Measurements from ENCODE around the gene ZNF526.
A peak's percentile ranks its signal among the peaks of the same experiment; 100 is the strongest.

ZNF526 gene

GRCh38 chr19:42216653-42217519, 3.2 kb upstream of the ZNF526 start:
- H3K27me3 ChIP-seq (ENCODE audit: insufficient read depth, low read length) = no peaks in the 10 kb centered on the region
- H2AFZ ChIP-seq (ENCODE audit: low read length) = no peak overlapping the region
- H3K4me2 ChIP-seq (ENCODE audit: low read length) = peak overlapping the region; percentile 88
- TF ChIP-seq CTCF (IDR thresholded peaks at IDR 0.05; ENCODE audit: low read length) (no peak), EZH2 (IDR thresholded peaks at IDR 0.05; ENCODE audit: borderline replicate concordance, low read length) (no peak)
- H3K9me3 ChIP-seq (ENCODE audit: low read length) = no peaks in the 10 kb centered on the region
- peaks cover 48% of the 10 kb centered on the region for H3K79me2 ChIP-seq (ENCODE audit: insufficient read depth, low read length)
- H3K4me1 ChIP-seq (ENCODE audit: insufficient read depth, low read length, severe bottlenecking) = peaks cover 43% of the 10 kb centered on the region
- peak overlapping the region; percentile 68 for H3K27ac ChIP-seq (ENCODE audit: low read depth, low read length, poor library complexity, severe bottlenecking)
- no peaks in the 10 kb centered on the region for H3F3A ChIP-seq (ENCODE audit: insufficient read depth, low read length)
- H4K20me1 ChIP-seq (ENCODE audit: insufficient read depth, low read length) = no peaks in the 10 kb centered on the region
- peak overlapping the region; percentile 87 for H3K4me3 ChIP-seq (ENCODE audit: low read depth, low read length, poor library complexity, severe bottlenecking)
- H3K9ac ChIP-seq (ENCODE audit: low read length) = peak overlapping the region; percentile 83
- no peaks in the 10 kb centered on the region for H3K9me2 ChIP-seq (ENCODE audit: low read depth, low read length)
- H3K36me3 ChIP-seq (ENCODE audit: insufficient read depth, low read length) = peaks cover 32% of the 10 kb centered on the region

GRCh38 chr19:42217520-42218437, 2.3 kb upstream of the ZNF526 start, which contains the start of gene DEDD2:
TSS of gene DEDD2 (minus strand) at chr19:42217677. CDS start at chr19:42217007, 670 bp downstream.
- Histone ChIP-seq H4K20me1 (ENCODE audit: insufficient read depth, low read length) (no peaks in the 10 kb centered on the region), H2AFZ (ENCODE audit: low read length) (no peak within 1 kb of the TSS), H3K4me2 (ENCODE audit: low read length) (peak within 1 kb of the TSS; percentile 88), H3F3A (ENCODE audit: insufficient read depth, low read length) (no peaks in the 10 kb centered on the region), H3K9me2 (ENCODE audit: low read depth, low read length) (no peaks in the 10 kb centered on the region), H3K4me1 (ENCODE audit: insufficient read depth, low read length, severe bottlenecking) (peaks cover 43% of the 10 kb centered on the region), H3K9me3 (ENCODE audit: low read length) (no peaks in the 10 kb centered on the region), H3K27ac (ENCODE audit: low read depth, low read length, poor library complexity, severe bottlenecking) (peak within 1 kb of the TSS; percentile 75), H3K9ac (ENCODE audit: low read length) (peak within 1 kb of the TSS; percentile 83), H3K36me3 (ENCODE audit: insufficient read depth, low read length) (peaks cover 27% of the 10 kb centered on the region), H3K4me3 (ENCODE audit: low read depth, low read length, poor library complexity, severe bottlenecking) (peak within 1 kb of the TSS; percentile 87), H3K27me3 (ENCODE audit: insufficient read depth, low read length) (no peaks in the 10 kb centered on the region), H3K79me2 (ENCODE audit: insufficient read depth, low read length) (peaks cover 48% of the 10 kb centered on the region)
- TF ChIP-seq EZH2 (IDR thresholded peaks at IDR 0.05; ENCODE audit: borderline replicate concordance, low read length) (no peak), CTCF (IDR thresholded peaks at IDR 0.05; ENCODE audit: low read length) (no peak)

GRCh38 chr19:42220751-42221097, 612 bp downstream of the ZNF526 start:
- H3K79me2 ChIP-seq (ENCODE audit: insufficient read depth, low read length) = peaks cover 25% of the 10 kb centered on the region
- no peaks in the 10 kb centered on the region for H3K9me3 ChIP-seq (ENCODE audit: low read length)
- H3K9me2 ChIP-seq (ENCODE audit: low read depth, low read length) = no peaks in the 10 kb centered on the region
- H3K36me3 ChIP-seq (ENCODE audit: insufficient read depth, low read length) = peaks cover 22% of the 10 kb centered on the region
- H4K20me1 ChIP-seq (ENCODE audit: insufficient read depth, low read length) = no peaks in the 10 kb centered on the region
- H3K9ac ChIP-seq (ENCODE audit: low read length) = peak overlapping the region; percentile 86
- H3K4me3 ChIP-seq (ENCODE audit: low read depth, low read length, poor library complexity, severe bottlenecking) = peak overlapping the region; percentile 85
- H2AFZ ChIP-seq (ENCODE audit: low read length) = no peak overlapping the region
- H3K27ac ChIP-seq (ENCODE audit: low read depth, low read length, poor library complexity, severe bottlenecking) = peak overlapping the region; percentile 9
- no peaks in the 10 kb centered on the region for H3F3A ChIP-seq (ENCODE audit: insufficient read depth, low read length)
- no peaks in the 10 kb centered on the region for H3K27me3 ChIP-seq (ENCODE audit: insufficient read depth, low read length)
- H3K4me2 ChIP-seq (ENCODE audit: low read length) = peak overlapping the region; percentile 99
- peaks cover 35% of the 10 kb centered on the region for H3K4me1 ChIP-seq (ENCODE audit: insufficient read depth, low read length, severe bottlenecking)
- TF ChIP-seq EZH2 (IDR thresholded peaks at IDR 0.05; ENCODE audit: borderline replicate concordance, low read length) (no peak), CTCF (IDR thresholded peaks at IDR 0.05; ENCODE audit: low read length) (no peak)
